H9 (cell line): ENCODE results near the gene ADARB2. TPM values are rescaled to one million over a fixed set of nuclear protein-coding genes. Genes with fewer than 3 reads are reported as not detected.

Experiments used
- DNase-seq: peaks from one replicate; pipeline ENCODE4 v3.0.0-alpha.2; 2017
- H2AFZ ChIP-seq: one replicate; pipeline ENCODE4 v1.6.1; 2013; ENCODE audit warnings: mild to moderate bottlenecking, low read length, control low read depth, moderate library complexity
- H2AK5ac ChIP-seq: 2 replicates; pipeline ENCODE4 v1.6.1; 2013; ENCODE audit warnings: low read length, control low read depth, mixed read lengths; ENCODE audit not compliant: insufficient read length
- H2BK120ac ChIP-seq: one replicate; pipeline ENCODE4 v1.6.1; 2013; ENCODE audit warnings: low read depth, mild to moderate bottlenecking, low read length, control low read depth, inconsistent platforms; ENCODE audit not compliant: poor library complexity, severe bottlenecking
- H2BK12ac ChIP-seq: 2 replicates; pipeline ENCODE4 v1.6.1; 2013; ENCODE audit warnings: low read length, control low read depth, mixed read lengths, low read depth; ENCODE audit not compliant: insufficient read length
- H2BK15ac ChIP-seq: 2 replicates; pipeline ENCODE4 v1.6.1; 2013; ENCODE audit warnings: low read depth, low read length, control low read depth
- H2BK20ac ChIP-seq: one replicate; pipeline ENCODE4 v1.6.1; 2013; ENCODE audit warnings: low read depth, mild to moderate bottlenecking, low read length, control low read depth, inconsistent platforms; ENCODE audit not compliant: poor library complexity, severe bottlenecking
- H2BK5ac ChIP-seq: 2 replicates; pipeline ENCODE4 v1.6.1; 2013; ENCODE audit warnings: low read length, control low read depth, mixed read lengths; ENCODE audit not compliant: insufficient read length
- H3K14ac ChIP-seq: 2 replicates; pipeline ENCODE4 v1.6.1; 2013; ENCODE audit warnings: low read length, control low read depth; ENCODE audit not compliant: insufficient read depth
- H3K18ac ChIP-seq: 2 replicates; pipeline ENCODE4 v1.6.1; 2013; ENCODE audit warnings: low read depth, mild to moderate bottlenecking, mixed read lengths, low read length, control low read depth; ENCODE audit not compliant: insufficient read length
- H3K23ac ChIP-seq: 2 replicates; pipeline ENCODE4 v1.6.1; 2013; ENCODE audit warnings: low read length, control low read depth, mixed read lengths, low read depth; ENCODE audit not compliant: insufficient read length
- H3K23me2 ChIP-seq: 2 replicates; pipeline ENCODE4 v1.6.1; 2013; ENCODE audit warnings: low read depth, mild to moderate bottlenecking, mixed read lengths, low read length, control low read depth; ENCODE audit not compliant: insufficient read length, poor library complexity, severe bottlenecking
- H3K27ac ChIP-seq: 2 replicates; pipeline ENCODE4 v1.5.1; 2013; ENCODE audit warnings: low read length, control low read depth, mixed read lengths, low read depth; ENCODE audit not compliant: insufficient read length
- H3K27me3 ChIP-seq: 2 replicates; pipeline ENCODE4 v1.6.1; 2013; ENCODE audit warnings: low read length, control low read depth, inconsistent platforms; ENCODE audit not compliant: insufficient read depth
- H3K4ac ChIP-seq: 2 replicates; pipeline ENCODE4 v1.6.1; 2013; ENCODE audit warnings: low read depth, mild to moderate bottlenecking, control low read depth, inconsistent platforms, low read length, moderate library complexity
- H3K4me1 ChIP-seq: 2 replicates; pipeline ENCODE4 v1.6.1; 2013; ENCODE audit warnings: low read length, control low read depth, inconsistent platforms; ENCODE audit not compliant: insufficient read depth
- H3K4me2 ChIP-seq: 2 replicates; pipeline ENCODE4 v1.6.1; 2013; ENCODE audit warnings: low read length, control low read depth, mixed read lengths; ENCODE audit not compliant: insufficient read length, insufficient read depth
- H3K56ac ChIP-seq: 2 replicates; pipeline ENCODE4 v1.6.1; 2013; ENCODE audit warnings: low read depth, mild to moderate bottlenecking, mixed read lengths, low read length, control low read depth; ENCODE audit not compliant: insufficient read length
- H3K79me1 ChIP-seq: 2 replicates; pipeline ENCODE4 v1.6.1; 2013; ENCODE audit warnings: low read depth, mild to moderate bottlenecking, moderate library complexity, low read length, control low read depth, inconsistent platforms; ENCODE audit not compliant: insufficient read depth, poor library complexity, severe bottlenecking
- H3K79me2 ChIP-seq: 2 replicates; pipeline ENCODE4 v1.6.1; 2013; ENCODE audit warnings: low read length, control low read depth, inconsistent platforms; ENCODE audit not compliant: insufficient read depth
- H3K9ac ChIP-seq: 2 replicates; pipeline ENCODE4 v1.6.1; 2013; ENCODE audit warnings: low read length, control low read depth, mixed read lengths; ENCODE audit not compliant: insufficient read length; ENCODE audit errors: extremely low read depth
- H3K9me3 ChIP-seq: one replicate; pipeline ENCODE4 v1.6.1; 2013; ENCODE audit warnings: low read depth, low read length, inconsistent platforms; ENCODE audit not compliant: control insufficient read depth
- H3T11ph ChIP-seq: one replicate; pipeline ENCODE4 v1.6.1; 2013; ENCODE audit warnings: mild to moderate bottlenecking, low read length, control low read depth, inconsistent platforms
- H4K20me1 ChIP-seq: one replicate; pipeline ENCODE4 v1.6.1; 2013; ENCODE audit not compliant: control insufficient read depth, insufficient read length, insufficient read depth
- H4K5ac ChIP-seq: 2 replicates; pipeline ENCODE4 v1.6.1; 2013; ENCODE audit warnings: low read depth, mild to moderate bottlenecking, mixed read lengths, low read length, control low read depth; ENCODE audit not compliant: insufficient read length
- H4K8ac ChIP-seq: replicated peaks from 2 replicates; pipeline ENCODE4 v1.6.1; 2013; ENCODE audit warnings: low read length, control low read depth, mixed read lengths, low read depth; ENCODE audit not compliant: insufficient read length
- H4K91ac ChIP-seq: 2 replicates; pipeline ENCODE4 v1.6.1; 2013; ENCODE audit warnings: low read depth, mild to moderate bottlenecking, moderate library complexity, mixed read lengths, low read length, control low read depth; ENCODE audit not compliant: insufficient read length
- H3K27ac Mint-ChIP-seq, 3 experiments: 2 replicates in 2 of 3; 3 replicates in 1 of 3; pipeline ENCODE4 v1.8.0; 2020 to 2021; ENCODE audit warnings: mixed read lengths in 3 of 3, mild to moderate bottlenecking in 1 of 3, moderate library complexity in 1 of 3
- H3K27me3 Mint-ChIP-seq: 2 replicates; pipeline ENCODE4 v1.8.0; 2021; ENCODE audit warnings: low read depth, mild to moderate bottlenecking, moderate library complexity, mixed read lengths
- H3K36me3 Mint-ChIP-seq, 3 experiments: 2 replicates in 2 of 3; 3 replicates in 1 of 3; pipeline ENCODE4 v1.8.0; 2020 to 2021; ENCODE audit warnings: low read depth in 3 of 3, mixed read lengths in 3 of 3; ENCODE audit not compliant: insufficient read depth in 1 of 3
- H3K4me1 Mint-ChIP-seq, 2 experiments: 2 replicates each; pipeline ENCODE4 v1.8.0; 2020; ENCODE audit warnings: mixed read lengths in 2 of 2
- H3K4me3 Mint-ChIP-seq, 2 experiments: 2 replicates in 1 of 2; 3 replicates in 1 of 2; pipeline ENCODE4 v1.8.0; 2020 to 2021; ENCODE audit warnings: mild to moderate bottlenecking in 2 of 2, mixed read lengths in 2 of 2, moderate library complexity in 1 of 2
- H3K9me3 Mint-ChIP-seq, 2 experiments: 2 replicates in 1 of 2; 3 replicates in 1 of 2; pipeline ENCODE4 v1.8.0; 2020; ENCODE audit warnings: mild to moderate bottlenecking in 2 of 2, mixed read lengths in 2 of 2, moderate library complexity in 1 of 2
- WGBS: extraction: QIAGEN DNeasy Blood & Tissue Kit; methylation state at CpG from one replicate; pipeline ENCODE4 v1.1.7; 2013; ENCODE audit warnings: missing lambda C conversion rate, low lambda C conversion rate, mixed read lengths; ENCODE audit not compliant: insufficient read length; ENCODE audit errors: extremely low coverage; 5-methylcytosine and 5-hydroxymethylcytosine counted together
- total RNA-seq: library from RNA; stranded (reverse); gene quantifications from 2 replicates; pipeline ENCODE4 v1.2.1, GENCODE V29; 2021
- TF ChIP-seq, protein P1 (sequence below): fragments of 200-600 bp; sonication (generic); conservative IDR thresholded peaks from 3 replicates; pipeline ENCODE4 v1.8.0; 2021; ENCODE audit warnings: antibody characterized with exemption, mild to moderate bottlenecking

Gene ADARB2
- total RNA-seq, 1 experiment from 2014 or later = 0.87 TPM

DNA sequence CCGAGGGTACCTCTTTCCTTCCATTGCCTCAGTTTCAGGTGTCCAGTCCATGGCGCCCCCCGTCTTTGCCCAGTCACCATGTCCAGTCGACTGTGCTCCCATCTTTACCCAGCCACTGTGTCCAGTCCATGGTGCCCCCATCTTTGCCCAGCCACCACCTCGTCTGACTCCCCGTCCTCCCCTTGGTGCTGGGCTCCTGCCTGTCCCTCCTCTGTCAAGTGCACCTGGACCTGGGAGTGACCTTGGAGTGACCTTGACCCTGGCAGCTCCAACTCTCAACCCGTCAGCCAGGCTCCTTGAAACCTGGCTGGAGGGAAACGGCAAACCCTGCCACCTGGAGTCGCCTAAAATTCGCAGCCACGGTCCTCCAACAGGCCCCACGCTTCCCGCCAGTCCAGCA lies 180.2 kb downstream of the ADARB2 start:
- H3K27ac ChIP-seq = no peak overlapping the region
- no peak overlapping the region for H3K14ac ChIP-seq
- H3T11ph ChIP-seq = no peak overlapping the region
- Mint-ChIP-seq H3K36me3 (no peaks in the 10 kb centered on the region), H3K27ac (peak overlapping the region in 1 of 3 experiments; percentile 44; a peak in 1 of 7 replicates), H3K4me3 (no peak overlapping the region), H3K9me3 (no peaks in the 10 kb centered on the region), H3K27me3 (peaks cover 12% of the 10 kb centered on the region; the same call in 1 of the 2 replicates), H3K4me1 (peaks cover 19 to 28% of the 10 kb centered on the region in 2 experiments)
- H4K91ac ChIP-seq = no peak overlapping the region
- H3K4me2 ChIP-seq = no peak overlapping the region
- H2BK120ac ChIP-seq = no peak overlapping the region
- no peak overlapping the region for H3K23ac ChIP-seq
- no peaks in the 10 kb centered on the region for H3K27me3 ChIP-seq
- H3K23me2 ChIP-seq = no peaks in the 10 kb centered on the region
- H2BK15ac ChIP-seq = no peak overlapping the region
- H2AFZ ChIP-seq = no peak overlapping the region
- DNase-seq = no peak
- TF ChIP-seq, protein P1, sequence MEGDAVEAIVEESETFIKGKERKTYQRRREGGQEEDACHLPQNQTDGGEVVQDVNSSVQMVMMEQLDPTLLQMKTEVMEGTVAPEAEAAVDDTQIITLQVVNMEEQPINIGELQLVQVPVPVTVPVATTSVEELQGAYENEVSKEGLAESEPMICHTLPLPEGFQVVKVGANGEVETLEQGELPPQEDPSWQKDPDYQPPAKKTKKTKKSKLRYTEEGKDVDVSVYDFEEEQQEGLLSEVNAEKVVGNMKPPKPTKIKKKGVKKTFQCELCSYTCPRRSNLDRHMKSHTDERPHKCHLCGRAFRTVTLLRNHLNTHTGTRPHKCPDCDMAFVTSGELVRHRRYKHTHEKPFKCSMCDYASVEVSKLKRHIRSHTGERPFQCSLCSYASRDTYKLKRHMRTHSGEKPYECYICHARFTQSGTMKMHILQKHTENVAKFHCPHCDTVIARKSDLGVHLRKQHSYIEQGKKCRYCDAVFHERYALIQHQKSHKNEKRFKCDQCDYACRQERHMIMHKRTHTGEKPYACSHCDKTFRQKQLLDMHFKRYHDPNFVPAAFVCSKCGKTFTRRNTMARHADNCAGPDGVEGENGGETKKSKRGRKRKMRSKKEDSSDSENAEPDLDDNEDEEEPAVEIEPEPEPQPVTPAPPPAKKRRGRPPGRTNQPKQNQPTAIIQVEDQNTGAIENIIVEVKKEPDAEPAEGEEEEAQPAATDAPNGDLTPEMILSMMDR = no peak
- H4K5ac ChIP-seq = no peak overlapping the region
- no peaks in the 10 kb centered on the region for H3K79me1 ChIP-seq
- no peak overlapping the region for H2BK20ac ChIP-seq
- H2BK12ac ChIP-seq = no peak overlapping the region
- no peaks in the 10 kb centered on the region for H3K79me2 ChIP-seq
- no peak overlapping the region for H3K56ac ChIP-seq
- H4K8ac ChIP-seq = no peak overlapping the region
- H2BK5ac ChIP-seq = no peak overlapping the region
- H3K18ac ChIP-seq = no peak overlapping the region
- H4K20me1 ChIP-seq = no peaks in the 10 kb centered on the region
- no peak overlapping the region for H3K4ac ChIP-seq
- no peak overlapping the region for H3K9ac ChIP-seq
- no CpG with 5 or more reads among the region's 13 CpGs for WGBS
- H3K9me3 ChIP-seq = no peaks in the 10 kb centered on the region
- H2AK5ac ChIP-seq = no peak overlapping the region
- H3K4me1 ChIP-seq = no peaks in the 10 kb centered on the region
